DOHH2 (cell line): ENCODE measurements around the gene RFC5.
A peak's percentile ranks its signal among the peaks of the same experiment; 100 is the strongest.

ENCODE experiments used
- H3F3A ChIP-seq: fragments of 200-600 bp; sonication (generic), shearing (Covaris generic); 2 replicates; pipeline ENCODE4 v1.6.0; 2016; ENCODE audit warnings: antibody characterized with exemption, mild to moderate bottlenecking; ENCODE audit not compliant: control insufficient read depth, insufficient read depth
- H3K27ac ChIP-seq: fragments of 200-600 bp; sonication (generic); 2 replicates; pipeline ENCODE4 v1.5.1; 2014; ENCODE audit warnings: low read depth, mild to moderate bottlenecking, low read length, moderate library complexity
- H3K27me3 ChIP-seq: fragments of 200-600 bp; sonication (generic); 2 replicates; pipeline ENCODE4 v1.6.1; 2014; ENCODE audit warnings: mild to moderate bottlenecking, low read length, mixed read lengths; ENCODE audit not compliant: control insufficient read depth
- H3K36me3 ChIP-seq: fragments of 200-600 bp; sonication (generic); 2 replicates; pipeline ENCODE4 v1.6.1; 2014; ENCODE audit warnings: mild to moderate bottlenecking, low read length, moderate library complexity, mixed read lengths; ENCODE audit not compliant: control insufficient read depth
- H3K4me1 ChIP-seq: fragments of 200-600 bp; sonication (generic); 2 replicates; pipeline ENCODE4 v1.6.1; 2014; ENCODE audit warnings: mild to moderate bottlenecking, low read length, mixed read lengths; ENCODE audit not compliant: control insufficient read depth
- H3K4me2 ChIP-seq: fragments of 200-600 bp; sonication (generic); 2 replicates; pipeline ENCODE4 v1.6.0; 2014; ENCODE audit warnings: mild to moderate bottlenecking, low read length, moderate library complexity
- H3K4me3 ChIP-seq: fragments of 200-600 bp; sonication (generic); 2 replicates; pipeline ENCODE4 v1.5.1; 2014; ENCODE audit warnings: mild to moderate bottlenecking, low read length, mixed read lengths
- H3K79me2 ChIP-seq: fragments of 200-600 bp; sonication (generic); 2 replicates; pipeline ENCODE4 v1.6.1; 2014; ENCODE audit warnings: mild to moderate bottlenecking, low read length, mixed read lengths; ENCODE audit not compliant: control insufficient read depth
- H3K9me2 ChIP-seq: fragments of 200-600 bp; sonication (generic); replicated peaks from 2 replicates; pipeline ENCODE4 v1.6.1; 2014; ENCODE audit warnings: mild to moderate bottlenecking, low read length, mixed read lengths; ENCODE audit not compliant: control insufficient read depth
- H3K9me3 ChIP-seq: fragments of 200-600 bp; sonication (generic); 2 replicates; pipeline ENCODE4 v1.6.1; 2014; ENCODE audit warnings: antibody characterized with exemption, low read length, mixed read lengths; ENCODE audit not compliant: control insufficient read depth, insufficient read depth
- H4K20me1 ChIP-seq: fragments of 200-600 bp; sonication (generic); 2 replicates; pipeline ENCODE4 v1.6.0; 2014; ENCODE audit warnings: low read depth, mild to moderate bottlenecking, antibody characterized with exemption, low read length, moderate library complexity; ENCODE audit not compliant: control insufficient read depth, insufficient read depth
- EZH2phosphoT487 ChIP-seq: fragments of 200-600 bp; sonication (generic); IDR thresholded peaks from 2 replicates; pipeline ENCODE4 v1.6.1; 2017; ENCODE audit warnings: borderline replicate concordance, mild to moderate bottlenecking, antibody characterized with exemption, low read length, moderate library complexity, mixed read lengths
- TF ChIP-seq, protein P1 (sequence below): fragments of 200-600 bp; sonication (generic); IDR thresholded peaks from one replicate; pipeline ENCODE4 v1.5.1; 2014; ENCODE audit warnings: antibody characterized with exemption, mild to moderate bottlenecking, low read depth, low read length; ENCODE audit not compliant: poor library complexity, severe bottlenecking

The RFC5 gene

DNA sequence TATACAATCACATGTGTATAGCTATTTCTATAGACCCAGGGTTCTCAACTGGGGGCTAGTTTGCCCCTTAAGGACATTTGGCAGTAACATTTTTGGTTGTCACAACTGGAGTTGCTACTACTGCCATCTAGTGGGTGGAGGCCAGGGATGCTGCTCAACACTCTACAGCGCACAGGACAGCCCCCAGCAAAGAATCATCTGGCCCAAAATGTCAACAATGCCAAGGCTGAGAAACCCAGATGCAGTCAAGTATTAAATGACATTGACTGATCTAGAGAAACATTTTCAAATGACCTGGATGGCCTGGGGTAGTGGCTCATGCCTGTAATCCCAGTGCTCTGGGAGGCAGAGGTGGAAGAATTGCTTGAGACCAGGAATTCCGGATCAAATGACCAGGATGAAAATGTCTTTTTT lies 38.6 kb downstream of the RFC5 start:
- H4K20me1 ChIP-seq: no peaks in the 10 kb centered on the region
- H3K27me3 ChIP-seq: peaks cover 15% of the 10 kb centered on the region
- no peak for TF ChIP-seq EZH2phosphoT487
- TF ChIP-seq, protein P1, sequence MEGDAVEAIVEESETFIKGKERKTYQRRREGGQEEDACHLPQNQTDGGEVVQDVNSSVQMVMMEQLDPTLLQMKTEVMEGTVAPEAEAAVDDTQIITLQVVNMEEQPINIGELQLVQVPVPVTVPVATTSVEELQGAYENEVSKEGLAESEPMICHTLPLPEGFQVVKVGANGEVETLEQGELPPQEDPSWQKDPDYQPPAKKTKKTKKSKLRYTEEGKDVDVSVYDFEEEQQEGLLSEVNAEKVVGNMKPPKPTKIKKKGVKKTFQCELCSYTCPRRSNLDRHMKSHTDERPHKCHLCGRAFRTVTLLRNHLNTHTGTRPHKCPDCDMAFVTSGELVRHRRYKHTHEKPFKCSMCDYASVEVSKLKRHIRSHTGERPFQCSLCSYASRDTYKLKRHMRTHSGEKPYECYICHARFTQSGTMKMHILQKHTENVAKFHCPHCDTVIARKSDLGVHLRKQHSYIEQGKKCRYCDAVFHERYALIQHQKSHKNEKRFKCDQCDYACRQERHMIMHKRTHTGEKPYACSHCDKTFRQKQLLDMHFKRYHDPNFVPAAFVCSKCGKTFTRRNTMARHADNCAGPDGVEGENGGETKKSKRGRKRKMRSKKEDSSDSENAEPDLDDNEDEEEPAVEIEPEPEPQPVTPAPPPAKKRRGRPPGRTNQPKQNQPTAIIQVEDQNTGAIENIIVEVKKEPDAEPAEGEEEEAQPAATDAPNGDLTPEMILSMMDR: peak; percentile 81
- 0 out of 2 replicates have a peak, but pooled peaks cover under 1% of the 10 kb centered on the region for H3K4me1 ChIP-seq
- no peak overlapping the region for H3K4me2 ChIP-seq
- H3K9me2 ChIP-seq: no peaks in the 10 kb centered on the region
- no peak overlapping the region for H3K4me3 ChIP-seq
- no peaks in the 10 kb centered on the region for H3K36me3 ChIP-seq
- H3K27ac ChIP-seq: no peak overlapping the region
- H3K79me2 ChIP-seq: no peaks in the 10 kb centered on the region
- H3K9me3 ChIP-seq: no peaks in the 10 kb centered on the region
- H3F3A ChIP-seq: no peaks in the 10 kb centered on the region; the same call in 1 of the 2 replicates

DNA sequence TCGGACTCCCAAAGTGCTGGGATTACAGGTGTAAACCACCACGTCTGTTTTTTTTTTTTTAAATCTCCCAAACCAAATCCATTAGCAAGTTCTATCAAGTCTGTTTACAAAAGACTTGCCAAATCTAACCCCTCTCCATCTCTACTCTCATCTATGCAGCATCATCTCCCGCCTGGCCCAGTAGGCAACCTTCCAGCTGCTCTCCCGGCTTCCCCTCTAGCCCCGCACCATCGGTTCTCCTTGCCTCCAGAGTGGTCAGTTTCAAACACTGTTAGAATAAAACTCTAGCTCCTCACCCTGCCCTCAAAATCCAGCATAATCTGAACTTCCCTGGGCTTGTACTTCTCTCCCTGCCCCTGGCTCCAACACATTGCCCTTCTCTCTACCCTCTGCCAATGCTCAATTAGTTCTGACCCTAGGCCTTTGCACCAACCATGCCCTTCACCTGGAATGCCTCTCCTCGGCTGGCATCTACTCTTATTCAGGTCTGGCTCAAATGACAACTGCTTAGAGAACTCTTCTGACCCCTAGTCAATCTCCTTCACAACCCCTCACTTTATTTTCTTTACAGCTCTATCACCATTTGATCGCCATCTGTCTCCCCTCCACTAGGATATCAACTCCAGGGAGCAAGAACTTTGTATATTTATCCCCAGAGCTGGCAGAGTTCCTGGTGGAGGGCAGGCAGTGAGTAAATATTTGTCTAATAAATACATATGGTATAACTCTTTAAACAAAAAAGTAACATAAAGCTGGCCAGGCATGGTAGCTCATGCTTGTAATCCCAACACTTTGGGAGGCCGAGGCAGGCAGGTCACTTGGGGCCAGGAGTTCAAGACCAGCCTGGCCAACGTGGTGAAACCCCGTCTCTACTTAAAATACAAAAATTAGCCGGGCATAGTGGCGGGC lies 39.6 kb downstream of the RFC5 start:
- H3K4me3 ChIP-seq: no peak overlapping the region
- no peak overlapping the region for H3K27ac ChIP-seq
- no peak overlapping the region for H3K4me2 ChIP-seq
- no peaks in the 10 kb centered on the region for H3K9me2 ChIP-seq
- H3K36me3 ChIP-seq: no peaks in the 10 kb centered on the region
- H4K20me1 ChIP-seq: no peaks in the 10 kb centered on the region
- no peaks in the 10 kb centered on the region; the same call in 1 of the 2 replicates for H3F3A ChIP-seq
- H3K27me3 ChIP-seq: peaks cover 20% of the 10 kb centered on the region
- TF ChIP-seq EZH2phosphoT487: no peak
- TF ChIP-seq, protein P1: no peak
- no peaks in the 10 kb centered on the region for H3K9me3 ChIP-seq
- H3K4me1 ChIP-seq: peaks cover 4% of the 10 kb centered on the region; the same call in 1 of the 2 replicates
- no peaks in the 10 kb centered on the region for H3K79me2 ChIP-seq

- H3K9me3 ChIP-seq: no peaks in the 10 kb centered on the region
- no peaks in the 10 kb centered on the region for H3K36me3 ChIP-seq
- H3K27me3 ChIP-seq: peaks cover 41% of the 10 kb centered on the region
- no peaks in the 10 kb centered on the region; the same call in 1 of the 2 replicates for H3F3A ChIP-seq
- H3K9me2 ChIP-seq: no peaks in the 10 kb centered on the region
- H3K4me3 ChIP-seq: no peak overlapping the region
- TF ChIP-seq, protein P1: no peak
- no peak for TF ChIP-seq EZH2phosphoT487
- H3K79me2 ChIP-seq: no peaks in the 10 kb centered on the region
- H3K4me1 ChIP-seq: peaks cover 15% of the 10 kb centered on the region
- H3K27ac ChIP-seq: no peak overlapping the region
- H4K20me1 ChIP-seq: no peaks in the 10 kb centered on the region
- no peak overlapping the region for H3K4me2 ChIP-seq
Measured at GRCh38 chr12:118058227-118058626, 41.7 kb downstream of the RFC5 start.
